Measurements from ENCODE around the gene KIF19. TPM values are rescaled to one million over a fixed set of nuclear protein-coding genes. Genes with fewer than 3 reads are reported as not detected.

KIF19 gene
- total RNA-seq, 4 donors from 2014 or later: 0.94 to 7.7 (median 2.2) TPM

Other genes starting within 250 kb of the KIF19 start
- 100 to 1,000 TPM; 320 to 657 (median 412) TPM for gene RPL38, start 122.5 kb upstream of the KIF19 start, total RNA-seq
- 10 to 100 TPM; 12.4 to 24.7 (median 18.8) TPM for gene TTYH2, start 112.7 kb upstream of the KIF19 start, total RNA-seq
- under 1 TPM in 1 of 4 donors, not detected in 3; 0.13 TPM for gene DNAI2, start 52.0 kb upstream of the KIF19 start, total RNA-seq
- gene BTBD17, start 35.6 kb downstream of the KIF19 start, total RNA-seq: under 1 TPM in 2 of 4 donors, not detected in 2; 0.67 to 0.89 TPM
- gene GPR142, start 41.3 kb downstream of the KIF19 start, total RNA-seq: under 1 TPM in 1 of 4 donors, not detected in 3; 0.67 TPM
- gene GPRC5C, start 105.9 kb downstream of the KIF19 start, total RNA-seq: 100 to 1,000 TPM in 3 of 4 donors, 10 to 100 TPM in 1; 73.2 to 194 (median 163) TPM
- gene CD300A, start 140.4 kb downstream of the KIF19 start, total RNA-seq: 1 to 10 TPM in 2 of 4 donors, under 1 TPM in 2; 0.78 to 5.8 (median 2.1) TPM
- not detected for gene CD300LB, start 205.2 kb downstream of the KIF19 start, total RNA-seq
- 1 to 10 TPM in 2 of 4 donors, under 1 TPM in 1, not detected in 1; 0.45 to 1.2 (median 1.1) TPM for gene CD300C, start 219.9 kb downstream of the KIF19 start, total RNA-seq
- not detected for gene CD300H, start 241.3 kb downstream of the KIF19 start, total RNA-seq

All from thyroid gland (tissue), 4 donors.